K562 treated with DMSO at 1 percent for 48 hours (cell line): ENCODE results near the gene CCDC51. TPM values are rescaled to one million over a fixed set of nuclear protein-coding genes. Genes with fewer than 3 reads are reported as not detected.

ENCODE experiments used
- total RNA-seq: library from RNA; unstranded; fragments of 300-600 nt; gene quantifications from 2 replicates; pipeline ENCODE4 v1.2.3, GENCODE V29; 2022; ENCODE audit warnings: low replicate concordance; ENCODE audit errors: extremely low read depth

CCDC51 gene
- not detected in 2 replicates for total RNA-seq

DNA sequence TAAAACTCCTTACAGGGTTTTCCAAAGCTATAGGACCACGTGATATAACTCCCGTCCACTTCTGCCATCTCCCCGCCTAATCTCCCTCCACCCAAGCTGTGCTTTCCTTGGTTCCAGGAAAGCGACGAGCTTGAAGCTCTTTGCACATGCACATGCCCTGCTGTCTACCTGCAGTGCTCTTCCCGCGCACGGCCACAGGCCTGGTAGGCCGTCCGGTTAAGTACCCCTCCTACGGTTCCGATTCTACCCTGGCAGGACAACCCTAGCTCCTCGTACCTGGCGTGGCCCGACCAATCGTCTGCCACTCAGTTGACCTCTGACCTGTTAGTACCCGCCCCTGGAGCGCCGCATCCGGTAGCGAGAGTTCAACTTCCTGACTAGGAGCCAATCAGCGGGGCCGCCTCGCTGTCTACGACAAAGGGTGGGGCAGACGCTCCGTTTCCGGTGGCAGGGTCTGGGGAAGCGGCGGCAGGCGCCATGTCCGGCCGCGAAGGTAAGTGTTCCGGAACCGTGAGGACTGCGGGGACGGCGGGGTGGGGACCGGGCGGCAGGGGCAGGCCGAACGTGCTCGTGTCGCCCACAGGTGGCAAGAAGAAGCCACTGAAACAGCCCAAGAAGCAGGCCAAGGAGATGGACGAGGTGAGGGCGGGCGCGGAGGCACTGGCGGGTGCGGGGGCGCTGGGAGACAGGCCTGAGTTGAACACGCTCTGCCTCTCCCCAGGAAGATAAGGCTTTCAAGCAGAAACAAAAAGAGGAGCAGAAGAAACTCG is at the start of gene CCDC51, which contains the start of gene TMA7:
Gene CCDC51, minus strand, starts transcription at position 300 of the 770 bp plus-strand sequence. CDS start 4,991 bp downstream, outside the sequence.
Gene TMA7, plus strand, starts transcription at position 438 of the 770 bp plus-strand sequence. Its CDS starts 40 bp downstream, at position 478.

GRCh38 chr3:48446425-48447193 is 6.7 kb upstream of the CCDC51 start, which contains the start of gene ATRIP:
Gene ATRIP (plus strand): TSS chr3:48446737. CDS start chr3:48446846, 109 bp downstream.

DNA sequence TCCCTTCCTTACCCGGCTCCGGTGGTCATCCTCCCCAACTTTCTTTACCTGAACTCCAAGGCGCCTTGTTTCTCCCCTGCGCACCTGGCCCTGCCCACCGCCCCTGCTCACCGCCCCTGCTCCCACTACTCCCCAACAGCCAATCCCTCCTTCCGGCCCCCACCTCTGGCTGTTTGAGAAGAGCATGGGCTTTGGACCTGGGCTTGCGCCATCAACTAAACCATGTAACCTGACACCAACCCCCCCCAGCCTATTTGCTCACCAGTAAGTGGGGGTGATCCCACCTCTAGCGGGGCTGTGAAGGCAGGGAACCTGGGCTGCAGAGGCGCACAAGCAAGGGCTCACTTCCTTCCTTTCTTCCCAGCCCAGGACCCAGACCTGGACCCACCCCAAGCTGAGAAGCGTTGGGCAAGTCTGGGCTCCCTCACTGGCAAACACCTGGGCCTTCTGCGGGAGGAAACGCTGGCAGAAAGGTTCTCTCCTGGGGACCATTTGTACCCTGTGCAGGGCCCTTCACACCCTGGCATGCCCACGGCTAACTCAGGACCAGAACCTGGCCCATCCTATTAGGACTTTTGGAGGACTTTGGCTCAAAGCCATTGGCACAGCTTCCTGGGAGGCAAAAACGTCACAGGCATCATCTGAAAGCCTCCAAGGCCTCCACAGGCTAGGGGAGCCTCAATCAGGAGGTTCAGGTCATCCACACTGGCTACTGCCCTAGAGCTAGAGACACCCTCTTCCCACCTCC is 9.8 kb downstream of the CCDC51 start, which contains the start of gene PLXNB1:
Gene PLXNB1, minus strand, starts transcription at position 127 of the 748 bp plus-strand sequence. CDS start 5,475 bp downstream, outside the sequence.

Other genes starting within 250 kb of the CCDC51 start
- gene CAMP, start 216.6 kb downstream of the CCDC51 start, total RNA-seq = not detected in 2 replicates
- gene ZNF589, start 199.0 kb downstream of the CCDC51 start, total RNA-seq = not detected in 2 replicates
- gene NME6, start 138.8 kb downstream of the CCDC51 start, total RNA-seq = not detected in 2 replicates
- not detected in 2 replicates for gene SPINK8, start 106.5 kb downstream of the CCDC51 start, total RNA-seq
- not detected in 2 replicates for gene FBXW12, start 67.9 kb downstream of the CCDC51 start, total RNA-seq
- 67.8 TPM in 1 of 2 replicates, not detected in the other for gene PLXNB1, start 10.0 kb downstream of the CCDC51 start, total RNA-seq
- not detected in 2 replicates for gene TMA7, start 138 bp upstream of the CCDC51 start, total RNA-seq
- not detected in 2 replicates for gene ATRIP, start 6.6 kb upstream of the CCDC51 start, total RNA-seq
- gene SHISA5, start 64.1 kb upstream of the CCDC51 start, total RNA-seq = not detected in 2 replicates
- not detected in 2 replicates for gene PFKFB4, start 116.7 kb upstream of the CCDC51 start, total RNA-seq
- not detected in 2 replicates for gene UCN2, start 123.7 kb upstream of the CCDC51 start, total RNA-seq
- not detected in 2 replicates for gene COL7A1, start 155.2 kb upstream of the CCDC51 start, total RNA-seq
- gene UQCRC1, start 169.5 kb upstream of the CCDC51 start, total RNA-seq = 320 and 1,261 TPM in 2 replicates
- gene TMEM89, start 181.7 kb upstream of the CCDC51 start, total RNA-seq = not detected in 2 replicates
- not detected in 2 replicates for gene SLC26A6, start 195.3 kb upstream of the CCDC51 start, total RNA-seq
- gene CELSR3, start 222.8 kb upstream of the CCDC51 start, total RNA-seq = not detected in 2 replicates
- not detected in 2 replicates for gene NCKIPSD, start 245.8 kb upstream of the CCDC51 start, total RNA-seq